PC-9 (cell line): ENCODE results near the gene LCN12.

Experiments
- CTCF ChIP-seq: fragments of 200-600 bp; sonication (generic); conservative IDR thresholded peaks from 2 replicates; pipeline ENCODE4 v1.6.1; 2017; ENCODE audit warnings: mixed run types, antibody characterized with exemption, mild to moderate bottlenecking, moderate library complexity
- EZH2 ChIP-seq: fragments of 200-600 bp; sonication (generic); IDR thresholded peaks from 2 replicates; pipeline ENCODE4 v1.8.0; 2017; ENCODE audit warnings: antibody characterized with exemption, low read depth

GRCh38 chr9:136994180-136994887, 42.3 kb downstream of the LCN12 start:
- TF ChIP-seq CTCF (no peak), EZH2 (no peak)
